HEK293 (cell line): ENCODE measurements around the gene SMCR8.

Experiments
- CTCF ChIA-PET: fragments of 350-600 bp; formaldehyde crosslinking; extraction: SDS; loops from one replicate; lab custom pipeline; 2021; ENCODE audit warnings: antibody characterized with exemption; lab: Yijun Ruan, JAX
- POLR2A ChIA-PET: fragments of 300-600 bp; formaldehyde crosslinking; extraction: SDS; loops from one replicate; lab custom pipeline; 2020; ENCODE audit warnings: antibody characterized with exemption, inconsistent platforms; lab: Yijun Ruan, JAX
- H3K27ac ChIP-seq: fragments of 200-500 bp; sonication (Bioruptor generic); 2 replicates; pipeline ENCODE4 v1.5.1; 2014; ENCODE audit warnings: low read depth, low read length, control low read depth, inconsistent platforms; ENCODE audit errors: extremely low read depth
- H3K36me3 ChIP-seq, 2 experiments: fragments of 200-500 bp in 1 of 2; sonication (Bioruptor generic) in 1 of 2; 1 replicate in 1 of 2; 2 replicates in 1 of 2; pipeline ENCODE4 v1.5.1; 2014 to 2017; ENCODE audit warnings: inconsistent platforms in 2 of 2, low read length in 2 of 2; ENCODE audit not compliant: control insufficient read depth in 2 of 2, insufficient read depth in 1 of 2
- H3K4me1 ChIP-seq: fragments of 200-500 bp; sonication (Bioruptor generic); 2 replicates; pipeline ENCODE4 v1.5.1; 2014; ENCODE audit warnings: mild to moderate bottlenecking, low read length, inconsistent platforms; ENCODE audit not compliant: control insufficient read depth, insufficient read depth
- H3K4me3 ChIP-seq: 2 replicates; pipeline ENCODE4 v1.5.1; 2011; ENCODE audit warnings: low read depth, mild to moderate bottlenecking, control low read depth, low read length, moderate library complexity
- H3K9me3 ChIP-seq: fragments of 200-500 bp; sonication (Bioruptor generic); 2 replicates; pipeline ENCODE4 v1.5.1; 2014; ENCODE audit warnings: low read depth, low read length, inconsistent platforms; ENCODE audit not compliant: control insufficient read depth, insufficient read depth
- CTCF ChIP-seq: fragments of 450-650 bp; formaldehyde crosslinking; IDR thresholded peaks from 2 replicates; pipeline ENCODE4 v1.5.1; 2016; ENCODE audit warnings: missing biosample characterization, missing genetic modification characterization
- GFI1B ChIP-seq: fragments of 450-650 bp; formaldehyde crosslinking; IDR thresholded peaks from 2 replicates; pipeline ENCODE4 v1.5.1; 2016; ENCODE audit warnings: missing biosample characterization, missing genetic modification characterization
- GLIS1 ChIP-seq: fragments of 450-650 bp; formaldehyde crosslinking; IDR thresholded peaks from 2 replicates; pipeline ENCODE4 v1.5.1; 2016; ENCODE audit warnings: missing biosample characterization, missing genetic modification characterization
- INSM2 ChIP-seq: fragments of 450-650 bp; formaldehyde crosslinking; IDR thresholded peaks from 2 replicates; pipeline ENCODE4 v1.5.1; 2016; ENCODE audit warnings: missing biosample characterization, missing genetic modification characterization
- ZBTB26 ChIP-seq: fragments of 450-650 bp; formaldehyde crosslinking; optimal IDR thresholded peaks from 2 replicates; pipeline ENCODE3; 2016; ENCODE audit warnings: missing biosample characterization, mild to moderate bottlenecking, missing genetic modification characterization
- ZBTB49 ChIP-seq: fragments of 450-650 bp; formaldehyde crosslinking; IDR thresholded peaks from 2 replicates; pipeline ENCODE4 v1.5.1; 2016; ENCODE audit warnings: missing biosample characterization, missing genetic modification characterization, low read depth
- ZNF114 ChIP-seq: fragments of 450-650 bp; formaldehyde crosslinking; IDR thresholded peaks from 2 replicates; pipeline ENCODE4 v1.5.0; 2017; ENCODE audit warnings: missing biosample characterization, missing genetic modification characterization
- ZNF16 ChIP-seq: fragments of 450-650 bp; formaldehyde crosslinking; IDR thresholded peaks from 2 replicates; pipeline ENCODE4 v1.5.1; 2016; ENCODE audit warnings: low read depth, missing biosample characterization, missing genetic modification characterization
- ZNF174 ChIP-seq: fragments of 450-650 bp; formaldehyde crosslinking; IDR thresholded peaks from 2 replicates; pipeline ENCODE4 v1.5.0; 2017; ENCODE audit warnings: missing biosample characterization, mild to moderate bottlenecking, missing genetic modification characterization
- ZNF18 ChIP-seq: fragments of 450-650 bp; formaldehyde crosslinking; IDR thresholded peaks from 2 replicates; pipeline ENCODE4 v1.5.1; 2016; ENCODE audit warnings: missing biosample characterization, missing genetic modification characterization
- ZNF221 ChIP-seq: fragments of 450-650 bp; formaldehyde crosslinking; IDR thresholded peaks from 2 replicates; pipeline ENCODE4 v1.5.1; 2017; ENCODE audit warnings: missing biosample characterization, missing genetic modification characterization, borderline replicate concordance
- ZNF335 ChIP-seq: fragments of 450-650 bp; formaldehyde crosslinking; conservative IDR thresholded peaks from 2 replicates; pipeline ENCODE4 v1.5.1; 2016; ENCODE audit warnings: missing biosample characterization, missing genetic modification characterization
- ZNF350 ChIP-seq: fragments of 450-650 bp; formaldehyde crosslinking; IDR thresholded peaks from 2 replicates; pipeline ENCODE4 v1.5.0; 2017; ENCODE audit warnings: missing biosample characterization, mild to moderate bottlenecking, missing genetic modification characterization
- ZNF391 ChIP-seq: fragments of 450-650 bp; formaldehyde crosslinking; IDR thresholded peaks from 2 replicates; pipeline ENCODE4 v1.5.1; 2016; ENCODE audit warnings: low read depth, missing biosample characterization, missing genetic modification characterization, borderline replicate concordance
- ZNF521 ChIP-seq: fragments of 450-650 bp; formaldehyde crosslinking; IDR thresholded peaks from 2 replicates; pipeline ENCODE4 v1.5.1; 2017; ENCODE audit warnings: missing biosample characterization, mild to moderate bottlenecking, missing genetic modification characterization
- ZNF571 ChIP-seq: fragments of 450-650 bp; formaldehyde crosslinking; IDR thresholded peaks from 2 replicates; pipeline ENCODE4 v1.5.0; 2017; ENCODE audit warnings: missing biosample characterization, missing genetic modification characterization
- ZNF580 ChIP-seq: fragments of 450-650 bp; formaldehyde crosslinking; IDR thresholded peaks from 2 replicates; pipeline ENCODE4 v1.5.1; 2016; ENCODE audit warnings: missing biosample characterization, missing genetic modification characterization
- ZNF585B ChIP-seq: fragments of 450-650 bp; formaldehyde crosslinking; IDR thresholded peaks from 2 replicates; pipeline ENCODE4 v1.5.1; 2016; ENCODE audit warnings: missing biosample characterization, missing genetic modification characterization
- ZNF610 ChIP-seq: fragments of 450-650 bp; formaldehyde crosslinking; IDR thresholded peaks from 2 replicates; pipeline ENCODE4 v1.5.1; 2016; ENCODE audit warnings: missing biosample characterization, missing genetic modification characterization, borderline replicate concordance
- ZNF701 ChIP-seq: fragments of 450-650 bp; formaldehyde crosslinking; IDR thresholded peaks from 2 replicates; pipeline ENCODE4 v1.5.1; 2016; ENCODE audit warnings: missing biosample characterization, missing genetic modification characterization
- ZNF776 ChIP-seq: fragments of 450-650 bp; formaldehyde crosslinking; IDR thresholded peaks from 2 replicates; pipeline ENCODE4 v1.5.0; 2017; ENCODE audit warnings: missing biosample characterization, missing genetic modification characterization, borderline replicate concordance
- ZSCAN23 ChIP-seq: fragments of 450-650 bp; formaldehyde crosslinking; IDR thresholded peaks from 2 replicates; pipeline ENCODE4 v1.5.1; 2016; ENCODE audit warnings: missing biosample characterization, missing genetic modification characterization

SMCR8 gene

GRCh38 chr17:18344021-18344420 is 28.9 kb downstream of the SMCR8 start:
- POLR2A ChIA-PET = no interaction called here
- H3K27ac ChIP-seq = no peak overlapping the region
- CTCF ChIA-PET = interaction anchor here (0.6 kb wide), 1 partner anchor 554 kb away, joined by 4 read pairs; no protein-coding TSS in a partner anchor
- no peaks in the 10 kb centered on the region for H3K4me1 ChIP-seq
- TF ChIP-seq ZNF391 (tag by site-specific recombination) (no peak), ZNF335 (tag by site-specific recombination) (no peak), ZNF221 (no peak)
- no peak overlapping the region for H3K4me3 ChIP-seq
- H3K9me3 ChIP-seq = no peaks in the 10 kb centered on the region
- H3K36me3 ChIP-seq = peaks cover 79 to 92% of the 10 kb centered on the region in 2 experiments

- Histone ChIP-seq H3K27ac (no peak overlapping the region), H3K4me1 (no peaks in the 10 kb centered on the region), H3K36me3 (peaks cover 60 to 75% of the 10 kb centered on the region in 2 experiments), H3K4me3 (no peak overlapping the region), H3K9me3 (no peaks in the 10 kb centered on the region)
- ChIA-PET POLR2A (no interaction called here), CTCF (interaction anchor here (1.2 kb wide), 1 partner anchor 8 kb away, joined by 6 read pairs; no protein-coding TSS in a partner anchor)
- TF ChIP-seq ZSCAN23 (no peak), ZNF610 (no peak), ZBTB49 (tag by site-specific recombination) (no peak), ZNF350 (no peak), ZNF585B (tag by site-specific recombination) (no peak)
These were observed 38.4 kb downstream of the SMCR8 start for GRCh38 chr17:18353541-18353940.

- H3K36me3 ChIP-seq = peaks cover 64 to 68% of the 10 kb centered on the region in 2 experiments
- no peaks in the 10 kb centered on the region for H3K4me1 ChIP-seq
- POLR2A ChIA-PET = no interaction called here
- no peaks in the 10 kb centered on the region for H3K9me3 ChIP-seq
- no peak overlapping the region for H3K4me3 ChIP-seq
- no peak overlapping the region for H3K27ac ChIP-seq
- TF ChIP-seq INSM2 (no peak), ZNF571 (no peak), ZNF174 (tag by site-specific recombination) (no peak), ZBTB26 (tag by site-specific recombination) (no peak), ZNF18 (no peak), ZNF580 (tag by site-specific recombination) (no peak), ZNF701 (tag by site-specific recombination) (no peak), CTCF (tag by site-specific recombination) (no peak), GFI1B (tag by site-specific recombination) (no peak), ZNF521 (tag by site-specific recombination) (no peak), GLIS1 (tag by site-specific recombination) (no peak), ZNF114 (tag by site-specific recombination) (no peak), ZNF16 (no peak), ZNF776 (tag by site-specific recombination) (no peak)
- CTCF ChIA-PET = no interaction called here
These were observed 41.5 kb downstream of the SMCR8 start for GRCh38 chr17:18356624-18357023.
